Epithelial cell of esophagus (primary cell): Measurements from ENCODE around the gene RPS27L.

Experiments used
- DNase-seq: peaks from one replicate; pipeline ENCODE4 v3.0.0; 2010; ENCODE audit warnings: low read depth
- H3K4me3 ChIP-seq: 2 replicates; pipeline ENCODE4 v1.5.1; 2011; ENCODE audit warnings: mild to moderate bottlenecking, low read length, control low read depth
- TF ChIP-seq, protein P1 (sequence below): IDR thresholded peaks from 2 replicates; pipeline ENCODE4 v1.5.1; 2011; ENCODE audit warnings: low read depth, mild to moderate bottlenecking, low read length, control low read depth, inconsistent platforms; ENCODE audit not compliant: insufficient read depth; ENCODE audit errors: missing control alignments

RPS27L gene

DNA sequence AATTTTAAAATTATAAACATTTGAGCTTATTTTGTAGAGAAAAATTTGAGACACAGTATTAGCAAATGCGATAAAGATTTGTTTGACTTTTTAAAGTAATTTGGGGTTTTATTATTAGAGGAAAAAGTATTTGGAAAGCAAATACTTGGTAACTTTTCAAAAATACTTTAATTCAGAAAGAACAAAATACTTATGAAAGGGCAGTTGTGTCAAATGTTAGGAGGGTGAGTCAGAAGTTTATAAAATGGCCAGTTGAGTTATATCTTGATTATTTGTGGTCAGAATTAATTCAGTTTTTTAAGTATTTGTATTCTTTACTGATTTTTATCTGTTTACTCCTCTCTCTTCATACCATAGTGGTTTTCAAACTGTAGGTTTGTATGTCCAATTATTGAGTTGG is 23.5 kb downstream of the RPS27L start:
- TF ChIP-seq, protein P1, sequence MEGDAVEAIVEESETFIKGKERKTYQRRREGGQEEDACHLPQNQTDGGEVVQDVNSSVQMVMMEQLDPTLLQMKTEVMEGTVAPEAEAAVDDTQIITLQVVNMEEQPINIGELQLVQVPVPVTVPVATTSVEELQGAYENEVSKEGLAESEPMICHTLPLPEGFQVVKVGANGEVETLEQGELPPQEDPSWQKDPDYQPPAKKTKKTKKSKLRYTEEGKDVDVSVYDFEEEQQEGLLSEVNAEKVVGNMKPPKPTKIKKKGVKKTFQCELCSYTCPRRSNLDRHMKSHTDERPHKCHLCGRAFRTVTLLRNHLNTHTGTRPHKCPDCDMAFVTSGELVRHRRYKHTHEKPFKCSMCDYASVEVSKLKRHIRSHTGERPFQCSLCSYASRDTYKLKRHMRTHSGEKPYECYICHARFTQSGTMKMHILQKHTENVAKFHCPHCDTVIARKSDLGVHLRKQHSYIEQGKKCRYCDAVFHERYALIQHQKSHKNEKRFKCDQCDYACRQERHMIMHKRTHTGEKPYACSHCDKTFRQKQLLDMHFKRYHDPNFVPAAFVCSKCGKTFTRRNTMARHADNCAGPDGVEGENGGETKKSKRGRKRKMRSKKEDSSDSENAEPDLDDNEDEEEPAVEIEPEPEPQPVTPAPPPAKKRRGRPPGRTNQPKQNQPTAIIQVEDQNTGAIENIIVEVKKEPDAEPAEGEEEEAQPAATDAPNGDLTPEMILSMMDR = no peak
- no peak overlapping the region for H3K4me3 ChIP-seq
- no peak for DNase-seq

DNA sequence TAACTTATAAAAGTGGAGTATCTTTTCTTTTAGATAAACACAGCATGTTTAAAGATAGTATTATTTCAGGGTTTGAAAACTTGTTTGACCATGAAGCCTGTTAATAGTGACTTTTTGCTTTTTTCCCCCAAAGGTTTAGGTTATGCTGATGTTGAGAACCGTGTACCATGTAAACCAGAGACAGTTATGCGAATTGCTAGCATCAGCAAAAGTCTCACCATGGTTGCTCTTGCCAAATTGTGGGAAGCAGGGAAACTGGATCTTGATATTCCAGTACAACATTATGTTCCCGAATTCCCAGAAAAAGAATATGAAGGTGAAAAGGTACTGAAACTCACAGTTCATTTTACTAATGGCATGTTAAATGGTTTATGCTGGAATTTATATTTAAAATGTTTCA is 30.6 kb downstream of the RPS27L start:
- TF ChIP-seq, protein P1 = no peak
- no peak for DNase-seq
- no peak overlapping the region for H3K4me3 ChIP-seq

DNA sequence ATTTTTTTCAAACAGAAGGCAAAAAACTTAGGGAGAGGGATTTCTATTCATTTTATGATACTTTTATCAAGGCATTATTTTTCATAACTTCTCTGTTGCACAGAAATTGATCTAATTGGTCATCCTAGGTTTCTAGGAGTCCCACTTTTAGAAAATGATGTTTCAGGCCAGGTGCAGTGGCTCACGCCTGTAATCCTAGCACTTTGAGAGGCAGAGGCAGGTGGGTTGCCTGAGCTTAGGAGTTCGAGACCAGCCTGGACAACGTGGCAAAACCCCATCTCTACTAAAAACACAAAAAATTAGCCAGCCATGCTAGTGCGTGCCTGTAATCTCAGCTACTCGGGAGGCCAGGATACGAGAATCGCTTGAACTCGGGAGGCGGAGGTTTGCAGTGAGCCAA is 32.8 kb downstream of the RPS27L start:
- DNase-seq = no peak
- no peak overlapping the region for H3K4me3 ChIP-seq
- TF ChIP-seq, protein P1 = no peak

DNA sequence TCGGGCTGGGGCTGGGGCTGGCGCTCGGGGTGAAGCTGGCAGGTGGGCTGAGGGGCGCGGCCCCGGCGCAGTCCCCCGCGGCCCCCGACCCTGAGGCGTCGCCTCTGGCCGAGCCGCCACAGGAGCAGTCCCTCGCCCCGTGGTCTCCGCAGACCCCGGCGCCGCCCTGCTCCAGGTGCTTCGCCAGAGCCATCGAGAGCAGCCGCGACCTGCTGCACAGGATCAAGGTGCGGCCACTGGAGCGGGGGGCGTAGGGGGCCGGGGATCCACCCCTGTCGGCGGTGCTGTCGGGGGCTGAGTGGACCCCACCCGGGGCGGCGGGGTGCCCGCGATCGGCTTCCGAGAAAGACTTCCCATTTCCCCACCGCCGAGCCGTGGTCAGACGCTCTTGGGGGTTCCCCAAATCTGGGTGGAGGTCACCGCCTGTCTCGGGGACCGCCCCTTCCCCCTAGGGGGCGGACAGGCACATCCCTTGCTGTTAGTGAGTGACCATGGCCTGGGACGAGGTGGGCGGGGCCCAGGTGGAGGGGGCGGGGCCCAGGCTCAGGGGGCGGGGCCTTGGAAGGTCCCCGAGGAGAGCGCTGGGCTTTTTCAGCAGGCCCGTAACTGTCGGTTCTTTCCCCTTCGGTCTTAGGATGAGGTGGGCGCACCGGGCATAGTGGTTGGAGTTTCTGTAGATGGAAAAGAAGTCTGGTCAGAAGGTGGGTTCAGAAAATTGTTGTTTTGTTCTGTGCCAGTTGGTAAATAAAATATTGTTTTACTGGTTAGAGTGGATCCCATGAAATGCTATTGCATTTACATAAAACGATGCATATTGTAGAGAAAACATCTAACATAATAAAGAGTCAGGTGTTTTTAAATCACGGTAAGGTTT is 35.0 kb downstream of the RPS27L start:
- peak overlapping the region; percentile 67 for H3K4me3 ChIP-seq
- peak; percentile 85 for DNase-seq
- TF ChIP-seq, protein P1 = no peak

DNA sequence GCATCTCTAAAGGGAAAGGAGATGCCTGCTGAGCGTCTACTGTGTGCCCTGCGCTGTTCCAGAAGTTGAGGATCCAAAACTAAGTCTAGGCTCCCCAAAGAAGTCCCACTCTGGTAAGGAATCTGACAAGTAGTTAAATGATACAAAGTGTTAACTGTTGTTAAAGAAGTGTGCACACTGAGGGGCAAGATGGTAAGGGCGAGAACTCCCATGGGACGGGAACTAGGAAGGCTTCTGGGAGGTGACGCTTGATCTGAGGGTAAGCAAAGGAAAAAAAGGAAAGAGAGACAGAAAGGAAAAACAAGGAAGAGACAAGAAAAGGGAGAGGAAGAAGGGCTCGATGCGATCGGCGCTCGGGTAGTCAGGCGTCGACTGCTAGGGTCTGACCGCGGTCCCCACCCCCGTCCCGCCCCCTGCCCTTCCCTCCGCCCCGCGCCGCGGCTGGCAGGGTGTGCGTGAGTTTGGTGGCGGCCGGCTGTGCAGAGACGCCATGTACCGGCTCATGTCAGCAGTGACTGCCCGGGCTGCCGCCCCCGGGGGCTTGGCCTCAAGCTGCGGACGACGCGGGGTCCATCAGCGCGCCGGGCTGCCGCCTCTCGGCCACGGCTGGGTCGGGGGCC is 35.8 kb downstream of the RPS27L start, which contains the start of gene LACTB:
Gene LACTB, plus strand, starts transcription at position 480 of the 620 bp plus-strand sequence. Its CDS starts 11 bp downstream, at position 491.
- TF ChIP-seq, protein P1 = no peak
- peak; percentile 93 for DNase-seq
- H3K4me3 ChIP-seq = peak within 1 kb of the TSS; percentile 67

DNA sequence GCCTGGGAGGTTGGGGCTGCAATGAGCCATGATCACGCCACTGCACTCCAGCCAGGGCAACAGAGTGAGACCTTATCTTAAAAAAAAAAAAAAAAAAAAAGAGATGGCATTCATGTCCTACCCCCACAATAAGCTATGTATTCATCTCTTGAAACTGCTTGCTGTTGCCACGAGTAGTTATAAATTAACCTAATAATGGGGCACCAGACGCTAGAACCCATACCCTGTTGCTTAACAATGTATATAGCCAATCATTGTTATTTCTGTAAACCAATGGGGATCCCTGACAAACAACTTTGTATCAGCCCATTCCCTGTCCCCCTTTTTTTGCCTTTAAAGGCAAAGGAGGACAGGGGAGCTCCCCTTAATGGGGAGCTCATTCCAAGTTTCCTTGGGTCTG is 38.4 kb downstream of the RPS27L start:
- TF ChIP-seq, protein P1 = no peak
- no peak for DNase-seq
- no peak overlapping the region for H3K4me3 ChIP-seq

DNA sequence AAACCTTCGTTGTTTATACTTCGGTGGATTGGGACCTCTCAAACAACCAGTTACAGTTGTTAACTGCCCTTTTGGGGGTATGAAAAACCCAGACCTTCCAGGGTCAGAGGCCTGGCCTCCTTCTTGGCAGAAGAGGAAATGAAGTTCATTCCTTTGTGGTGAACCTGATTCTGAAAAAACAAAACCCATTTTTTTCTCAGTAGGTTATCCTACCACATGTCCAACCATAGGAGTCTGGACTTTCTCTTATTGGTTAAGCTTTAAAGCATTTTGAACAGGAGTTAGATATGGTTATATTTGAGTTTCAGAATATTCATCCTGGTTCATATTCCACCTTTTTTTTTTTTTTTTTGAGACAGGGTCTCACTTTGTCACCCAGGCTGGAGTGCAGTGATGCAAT is 42.8 kb downstream of the RPS27L start:
- H3K4me3 ChIP-seq = no peak overlapping the region
- TF ChIP-seq, protein P1 = no peak
- no peak for DNase-seq
